ENCODE measurements around the gene ACACA.

- TF ChIP-seq CTCF (tag by site-specific recombination; IDR thresholded peaks at IDR 0.05) (no peak), HOXA7 (CRISPR knock-in tag; IDR thresholded peaks at IDR 0.05; ENCODE audit: borderline replicate concordance) (no peak), KLF10 (tag by site-specific recombination; IDR thresholded peaks at IDR 0.05) (no peak), YY1 (tag by site-specific recombination; IDR thresholded peaks at IDR 0.05) (no peak), ZNF777 (tag by site-specific recombination; IDR thresholded peaks at IDR 0.05; ENCODE audit: borderline replicate concordance) (no peak), SP2 (tag by site-specific recombination; IDR thresholded peaks at IDR 0.05) (no peak), ZSCAN18 (tag by site-specific recombination; IDR thresholded peaks at IDR 0.05) (no peak), REST (tag by site-specific recombination; IDR thresholded peaks at IDR 0.05) (no peak), KLF17 (tag by site-specific recombination; IDR thresholded peaks at IDR 0.05) (no peak)
Measured at GRCh38 chr17:37221865-37222264, 184.8 kb downstream of the ACACA start.

Measured in HEK293 (cell line).